PC-3 (cell line): ENCODE measurements around the gene TNK1. TPM values are rescaled to one million over a fixed set of nuclear protein-coding genes. Genes with fewer than 3 reads are reported as not detected.

Experiments used
- ATAC-seq: fragments of 200-7000 bp; cut with Tn5 transposase; 2 replicates; pipeline ENCODE4 v1.9.1; 2020; ENCODE audit warnings: mild to moderate bottlenecking, moderate library complexity
- BruUV-seq: library from RNA; stranded (reverse); fragments of 400-500 nt; replicated peaks from 2 replicates; lab custom pipeline; 2021; lab: Mats Ljungman, UMichigan
- CTCF ChIA-PET: fragments of 300-600 bp; sonication (Branson Sonifier 250); formaldehyde crosslinking; loops from one replicate; lab custom pipeline; 2022; ENCODE audit warnings: antibody characterized with exemption; lab: Charles Lee
- POLR2A ChIA-PET: fragments of 300-600 bp; sonication (Branson Sonifier 250); formaldehyde crosslinking; loops from one replicate; lab custom pipeline; 2022; ENCODE audit warnings: antibody characterized with exemption; ENCODE audit not compliant: unreplicated experiment; lab: Charles Lee
- DNase-seq: peaks from one replicate; pipeline ENCODE4 v3.0.0-alpha.2; 2015
- H2AFZ ChIP-seq: fragments of 300-600 bp; sonication (generic); 2 replicates; pipeline ENCODE4 v1.6.0; 2016; ENCODE audit warnings: antibody characterized with exemption, low read length
- H3F3A ChIP-seq: fragments of 300-600 bp; sonication (generic); one replicate; pipeline ENCODE4 v1.6.0; 2017; ENCODE audit warnings: antibody characterized with exemption, low read length, control low read depth, mild to moderate bottlenecking; ENCODE audit not compliant: unreplicated experiment
- H3K27ac ChIP-seq: fragments of 300-600 bp; sonication (generic); 2 replicates; pipeline ENCODE4 v1.5.1; 2016; ENCODE audit warnings: mild to moderate bottlenecking, low read length
- H3K27me3 ChIP-seq: fragments of 300-600 bp; sonication (generic); 2 replicates; pipeline ENCODE4 v1.6.1; 2016; ENCODE audit warnings: low read length, mixed read lengths
- H3K36me3 ChIP-seq: fragments of 300-600 bp; sonication (generic); 2 replicates; pipeline ENCODE4 v1.6.1; 2016; ENCODE audit warnings: low read depth, mixed run types, low read length, mixed read lengths
- H3K4me1 ChIP-seq: fragments of 300-600 bp; sonication (generic); 2 replicates; pipeline ENCODE4 v1.5.1; 2016; ENCODE audit warnings: low read length; ENCODE audit not compliant: insufficient read depth
- H3K4me2 ChIP-seq: fragments of 300-600 bp; sonication (generic); 2 replicates; pipeline ENCODE4 v1.6.0; 2016; ENCODE audit warnings: low read length
- H3K4me3 ChIP-seq: fragments of 300-600 bp; sonication (generic); 2 replicates; pipeline ENCODE4 v1.5.1; 2016; ENCODE audit warnings: mild to moderate bottlenecking, low read length, mixed read lengths
- H3K79me2 ChIP-seq: fragments of 300-600 bp; sonication (generic); 2 replicates; pipeline ENCODE4 v1.6.1; 2017; ENCODE audit warnings: low read length, mixed read lengths
- H3K9ac ChIP-seq: fragments of 300-600 bp; sonication (generic); 2 replicates; pipeline ENCODE4 v1.6.0; 2016; ENCODE audit warnings: mild to moderate bottlenecking, low read length
- H3K9me2 ChIP-seq: fragments of 300-600 bp; sonication (generic); replicated peaks from 2 replicates; pipeline ENCODE4 v1.6.1; 2016; ENCODE audit warnings: mixed run types, low read length, mixed read lengths
- H3K9me3 ChIP-seq: fragments of 300-600 bp; sonication (generic); 2 replicates; pipeline ENCODE4 v1.6.1; 2016; ENCODE audit warnings: low read length, mixed read lengths
- H4K20me1 ChIP-seq: fragments of 300-600 bp; sonication (generic); 2 replicates; pipeline ENCODE4 v1.6.1; 2016; ENCODE audit warnings: low read length, mixed read lengths
- CTCF ChIP-seq: fragments of 300-600 bp; sonication (generic); conservative IDR thresholded peaks from 2 replicates; pipeline ENCODE4 v1.5.1; 2017; ENCODE audit warnings: antibody characterized with exemption, low read depth, mild to moderate bottlenecking, low read length
- EZH2 ChIP-seq: fragments of 300-600 bp; sonication (generic); IDR thresholded peaks from one replicate; pipeline ENCODE4 v1.6.1; 2017; ENCODE audit warnings: antibody characterized with exemption, mild to moderate bottlenecking, low read length; ENCODE audit not compliant: unreplicated experiment
- EZH2phosphoT487 ChIP-seq: fragments of 300-600 bp; sonication (generic); IDR thresholded peaks from 2 replicates; pipeline ENCODE4 v1.6.1; 2018; ENCODE audit warnings: mild to moderate bottlenecking, antibody characterized with exemption, low read length, borderline replicate concordance
- intact Hi-C: fragments of 100-400 bp; cut with micrococcal nuclease; formaldehyde crosslinking; loops from 2 replicates; pipeline ENCODE4 v1.9.0; 2023
- total RNA-seq: library from RNA; depleted of rRNA; stranded (reverse); fragments of >200 nt; gene quantifications from 2 replicates; pipeline ENCODE4 v1.2.3, GENCODE V29; 2014

TNK1 gene
- total RNA-seq, 1 experiment from 2014 or later = 10.8 TPM

- no peaks in the 10 kb centered on the region for H3K9me2 ChIP-seq
- no peaks in the 10 kb centered on the region for H3F3A ChIP-seq
- peak overlapping the region; percentile 91 for H3K4me3 ChIP-seq
- no peak for DNase-seq
- no peak overlapping the region for H2AFZ ChIP-seq
- no peak for TF ChIP-seq EZH2
- TF ChIP-seq EZH2phosphoT487 = no peak
- no peak for TF ChIP-seq CTCF
- BruUV-seq = no TSS peak
- no peaks in the 10 kb centered on the region for H3K9me3 ChIP-seq
- peak overlapping the region; percentile 76 for H3K9ac ChIP-seq
- no peak overlapping the region for H3K27ac ChIP-seq
- H3K4me2 ChIP-seq = peak overlapping the region; percentile 93
- H3K79me2 ChIP-seq = peaks cover 16% of the 10 kb centered on the region
- ChIA-PET POLR2A (no interaction called here), CTCF (no interaction called here)
- no peak for ATAC-seq
- H3K27me3 ChIP-seq = no peaks in the 10 kb centered on the region
- no peaks in the 10 kb centered on the region for H4K20me1 ChIP-seq
- intact Hi-C loops = no loop called here
- H3K4me1 ChIP-seq = peaks cover 4% of the 10 kb centered on the region; the same call in 1 of the 2 replicates
- H3K36me3 ChIP-seq = no peaks in the 10 kb centered on the region; the same call in 1 of the 2 replicates
Observed at GRCh38 chr17:7392696-7393612, 12.1 kb downstream of the TNK1 start.

- DNase-seq = peak; percentile 34
- TSS peak; percentile 40 for BruUV-seq
- intact Hi-C loops = loop anchor here (1.0 kb wide), 1 partner anchor 10 kb away; the partner anchor contains the start of gene TMEM256
Observed at GRCh38 chr17:7393613-7394451, 12.9 kb downstream of the TNK1 start.

More at GRCh38 chr17:7393613-7394451, 12.9 kb downstream of the TNK1 start:
- no peaks in the 10 kb centered on the region for H3K9me2 ChIP-seq
- no peaks in the 10 kb centered on the region; the same call in 1 of the 2 replicates for H3K36me3 ChIP-seq
- ChIA-PET POLR2A (interaction anchor here (1.0 kb wide), 1 partner anchor 10 kb away, joined by 3 read pairs; the partner anchor contains the start of gene TMEM256), CTCF (interaction anchor here (0.5 to 1.4 kb wide), 2 partner anchors 10 to 43 kb away, joined by 3 read pairs; partner anchors contain the start of gene TMEM256)
- no peaks in the 10 kb centered on the region for H3K27me3 ChIP-seq
- peaks cover 4% of the 10 kb centered on the region; the same call in 1 of the 2 replicates for H3K4me1 ChIP-seq
- H3K4me2 ChIP-seq = peak overlapping the region; percentile 93
- peaks cover 16% of the 10 kb centered on the region for H3K79me2 ChIP-seq
- H3F3A ChIP-seq = no peaks in the 10 kb centered on the region
- ATAC-seq = peak; percentile 32
- peak overlapping the region; percentile 76 for H3K9ac ChIP-seq
- H4K20me1 ChIP-seq = no peaks in the 10 kb centered on the region
- peak overlapping the region; percentile 91 for H3K4me3 ChIP-seq
- H3K9me3 ChIP-seq = no peaks in the 10 kb centered on the region
- H3K27ac ChIP-seq = no peak overlapping the region
- TF ChIP-seq CTCF = no peak
- no peak for TF ChIP-seq EZH2phosphoT487
- no peak for TF ChIP-seq EZH2
- H2AFZ ChIP-seq = peak overlapping the region; percentile 88
